Smooth muscle cell (in vitro differentiated cells): ENCODE data around the gene MFAP5. TPM values are rescaled to one million over a fixed set of nuclear protein-coding genes. Genes with fewer than 3 reads are reported as not detected.

ENCODE experiments used
- DNase-seq: peaks from one replicate; lab custom pipeline; 2025; ENCODE audit not compliant: unreplicated experiment; lab: John Stamatoyannopoulos, UW
- H2AFZ ChIP-seq: fragments of 200-600 bp; sonication (generic); 2 replicates; pipeline ENCODE4 v1.6.0; 2016; ENCODE audit warnings: antibody characterized with exemption, low read depth, mild to moderate bottlenecking
- H3F3A ChIP-seq: fragments of 200-600 bp; sonication (generic); 2 replicates; pipeline ENCODE4 v1.6.0; 2017; ENCODE audit warnings: antibody characterized with exemption, low read depth
- H3K27ac ChIP-seq: fragments of 200-600 bp; sonication (generic); 2 replicates; pipeline ENCODE4 v1.5.1; 2016; ENCODE audit warnings: low read depth, mild to moderate bottlenecking
- H3K27me3 ChIP-seq: fragments of 200-600 bp; sonication (generic); 2 replicates; pipeline ENCODE4 v1.6.1; 2016; ENCODE audit warnings: low read depth, mild to moderate bottlenecking
- H3K36me3 ChIP-seq: fragments of 200-600 bp; sonication (generic); 2 replicates; pipeline ENCODE4 v1.5.1; 2016; ENCODE audit warnings: low read depth
- H3K4me1 ChIP-seq: fragments of 200-600 bp; sonication (generic); 2 replicates; pipeline ENCODE4 v1.5.1; 2016; ENCODE audit warnings: low read depth
- H3K4me2 ChIP-seq: fragments of 200-600 bp; sonication (generic); 2 replicates; pipeline ENCODE4 v1.6.0; 2016; ENCODE audit warnings: mild to moderate bottlenecking
- H3K4me3 ChIP-seq: fragments of 200-600 bp; sonication (generic); 2 replicates; pipeline ENCODE4 v1.5.1; 2016; ENCODE audit warnings: mild to moderate bottlenecking
- H3K79me2 ChIP-seq: fragments of 200-600 bp; sonication (generic); 2 replicates; pipeline ENCODE4 v1.6.0; 2016; ENCODE audit warnings: low read depth, mild to moderate bottlenecking
- H3K9ac ChIP-seq: fragments of 200-600 bp; sonication (generic); 2 replicates; pipeline ENCODE4 v1.6.0; 2016; ENCODE audit warnings: low read depth
- H3K9me3 ChIP-seq: fragments of 200-600 bp; sonication (generic); replicated peaks from 2 replicates; pipeline ENCODE4 v1.5.1; 2016; ENCODE audit warnings: low read depth
- H4K20me1 ChIP-seq: fragments of 200-600 bp; sonication (generic); 2 replicates; pipeline ENCODE4 v1.6.0; 2016; ENCODE audit warnings: low read depth
- WGBS: methylation state at CpG from one replicate; pipeline ENCODE4 v1.1.7; 2016; ENCODE audit warnings: low lambda C conversion rate; 5-methylcytosine and 5-hydroxymethylcytosine counted together
- polyA plus RNA-seq: library from polyadenylated mRNA; unstranded; fragments of >200 nt; fragmentation: Nextera tagmentation; extraction: Ambion mirVana; gene quantifications from 2 replicates; pipeline ENCODE4 v1.2.1, GENCODE V29; 2016
- total RNA-seq: library from RNA; depleted of rRNA; stranded (reverse); fragments of >200 nt; gene quantifications from 2 replicates; pipeline ENCODE4 v1.2.3, GENCODE V29; 2014
- TF ChIP-seq, protein P1 (sequence below): fragments of 200-600 bp; sonication (generic); IDR thresholded peaks from 2 replicates; pipeline ENCODE4 v1.5.1; 2017; ENCODE audit warnings: borderline replicate concordance, mild to moderate bottlenecking, antibody characterized with exemption; ENCODE audit not compliant: insufficient read depth, poor library complexity, severe bottlenecking

MFAP5 gene
- total and polyA plus RNA-seq, 2 experiments from 2014 or later = 33.5 to 120 TPM

DNA sequence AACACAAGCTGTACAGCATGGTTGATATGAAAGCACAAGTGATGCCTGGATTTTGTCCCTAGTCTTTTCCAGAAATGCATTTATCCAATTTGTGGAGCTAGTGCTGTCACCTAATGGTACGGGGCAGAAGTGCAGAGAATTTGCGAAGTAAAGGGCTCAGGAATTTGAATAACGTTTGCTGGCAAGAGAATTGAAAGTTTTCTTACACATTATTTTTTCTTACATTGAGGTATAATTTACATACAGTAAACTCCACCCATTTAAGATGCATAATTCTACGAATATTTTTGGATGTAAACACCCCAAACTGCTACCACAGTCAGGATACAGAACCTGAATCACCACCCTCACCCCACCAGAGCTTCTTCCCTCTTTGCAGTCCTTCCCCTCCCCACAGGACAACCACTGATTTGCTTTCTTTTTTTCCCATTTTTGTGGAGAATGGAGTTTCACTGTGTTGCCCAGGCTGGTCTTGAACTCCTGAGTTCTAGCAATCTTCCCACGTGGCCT is 53.5 kb downstream of the MFAP5 start:
- Histone ChIP-seq H4K20me1 (no peaks in the 10 kb centered on the region), H3K9me3 (no peaks in the 10 kb centered on the region), H3K36me3 (no peaks in the 10 kb centered on the region), H3K9ac (no peak overlapping the region), H3K27ac (no peak overlapping the region), H3K79me2 (no peaks in the 10 kb centered on the region), H2AFZ (no peak overlapping the region), H3F3A (no peaks in the 10 kb centered on the region), H3K27me3 (no peaks in the 10 kb centered on the region), H3K4me3 (no peak overlapping the region), H3K4me2 (no peak overlapping the region), H3K4me1 (no peaks in the 10 kb centered on the region)
- no peak for DNase-seq
- TF ChIP-seq, protein P1, sequence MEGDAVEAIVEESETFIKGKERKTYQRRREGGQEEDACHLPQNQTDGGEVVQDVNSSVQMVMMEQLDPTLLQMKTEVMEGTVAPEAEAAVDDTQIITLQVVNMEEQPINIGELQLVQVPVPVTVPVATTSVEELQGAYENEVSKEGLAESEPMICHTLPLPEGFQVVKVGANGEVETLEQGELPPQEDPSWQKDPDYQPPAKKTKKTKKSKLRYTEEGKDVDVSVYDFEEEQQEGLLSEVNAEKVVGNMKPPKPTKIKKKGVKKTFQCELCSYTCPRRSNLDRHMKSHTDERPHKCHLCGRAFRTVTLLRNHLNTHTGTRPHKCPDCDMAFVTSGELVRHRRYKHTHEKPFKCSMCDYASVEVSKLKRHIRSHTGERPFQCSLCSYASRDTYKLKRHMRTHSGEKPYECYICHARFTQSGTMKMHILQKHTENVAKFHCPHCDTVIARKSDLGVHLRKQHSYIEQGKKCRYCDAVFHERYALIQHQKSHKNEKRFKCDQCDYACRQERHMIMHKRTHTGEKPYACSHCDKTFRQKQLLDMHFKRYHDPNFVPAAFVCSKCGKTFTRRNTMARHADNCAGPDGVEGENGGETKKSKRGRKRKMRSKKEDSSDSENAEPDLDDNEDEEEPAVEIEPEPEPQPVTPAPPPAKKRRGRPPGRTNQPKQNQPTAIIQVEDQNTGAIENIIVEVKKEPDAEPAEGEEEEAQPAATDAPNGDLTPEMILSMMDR = peak; percentile 60
- 18% methylated on average over 5 of the region's 5 CpGs for WGBS

DNA sequence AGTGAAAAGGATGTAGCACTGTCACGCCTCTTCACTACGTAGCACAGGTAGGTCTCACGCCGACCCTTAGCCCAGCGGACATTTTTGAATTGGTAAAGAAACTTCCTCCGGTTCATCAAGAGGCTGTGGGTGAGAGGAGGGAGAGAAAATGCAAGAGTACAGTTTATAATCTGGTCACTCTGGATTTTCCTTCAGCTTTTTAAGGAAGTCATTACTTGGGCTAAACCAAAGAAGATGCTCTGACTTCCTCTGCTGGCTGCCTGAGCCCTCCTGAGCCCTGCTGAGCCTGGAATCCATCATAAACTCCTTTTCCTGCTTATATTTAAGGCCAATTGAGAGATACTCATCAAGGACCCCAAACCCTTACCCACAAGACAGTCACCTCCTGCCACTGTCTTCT is 55.7 kb downstream of the MFAP5 start:
- Histone ChIP-seq H3K9me3 (no peaks in the 10 kb centered on the region), H3K4me2 (no peak overlapping the region), H3K79me2 (no peaks in the 10 kb centered on the region), H3K4me1 (no peaks in the 10 kb centered on the region), H3F3A (no peaks in the 10 kb centered on the region), H3K9ac (no peak overlapping the region), H2AFZ (no peak overlapping the region), H4K20me1 (no peaks in the 10 kb centered on the region), H3K36me3 (no peaks in the 10 kb centered on the region), H3K27me3 (no peaks in the 10 kb centered on the region), H3K27ac (no peak overlapping the region), H3K4me3 (no peak overlapping the region)
- TF ChIP-seq, protein P1 = no peak
- 93% methylated on average over 6 of the region's 6 CpGs for WGBS
- no peak for DNase-seq

DNA sequence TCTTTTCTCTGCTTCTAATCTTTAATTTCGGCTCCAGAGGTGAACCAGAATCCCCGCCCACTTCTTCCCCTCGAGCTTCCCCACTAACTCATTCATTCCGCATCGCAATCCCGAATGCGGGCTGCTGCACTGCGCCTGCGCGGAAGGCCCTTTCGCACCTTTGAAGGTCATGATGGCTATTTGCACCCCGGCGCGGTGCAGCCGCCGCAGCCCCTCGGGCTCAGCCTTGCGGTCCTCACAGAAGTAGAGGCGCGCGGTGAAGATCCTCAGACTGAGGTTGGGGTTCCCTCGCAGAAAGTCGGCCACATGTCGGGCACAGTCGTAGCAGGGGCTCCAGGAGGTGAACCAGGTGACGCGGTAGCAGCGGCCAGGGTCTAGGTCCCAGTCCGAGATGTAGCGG is 57.6 kb downstream of the MFAP5 start:
- DNase-seq = no peak
- Histone ChIP-seq H3F3A (no peaks in the 10 kb centered on the region), H3K9ac (no peak overlapping the region), H2AFZ (no peak overlapping the region), H3K4me3 (no peak overlapping the region), H3K36me3 (no peaks in the 10 kb centered on the region), H3K9me3 (no peaks in the 10 kb centered on the region), H3K4me1 (no peaks in the 10 kb centered on the region), H3K79me2 (no peaks in the 10 kb centered on the region), H3K4me2 (no peak overlapping the region), H4K20me1 (no peaks in the 10 kb centered on the region), H3K27me3 (no peaks in the 10 kb centered on the region), H3K27ac (no peak overlapping the region)
- TF ChIP-seq, protein P1 = no peak
- 96% methylated on average over 30 of the region's 30 CpGs for WGBS

DNA sequence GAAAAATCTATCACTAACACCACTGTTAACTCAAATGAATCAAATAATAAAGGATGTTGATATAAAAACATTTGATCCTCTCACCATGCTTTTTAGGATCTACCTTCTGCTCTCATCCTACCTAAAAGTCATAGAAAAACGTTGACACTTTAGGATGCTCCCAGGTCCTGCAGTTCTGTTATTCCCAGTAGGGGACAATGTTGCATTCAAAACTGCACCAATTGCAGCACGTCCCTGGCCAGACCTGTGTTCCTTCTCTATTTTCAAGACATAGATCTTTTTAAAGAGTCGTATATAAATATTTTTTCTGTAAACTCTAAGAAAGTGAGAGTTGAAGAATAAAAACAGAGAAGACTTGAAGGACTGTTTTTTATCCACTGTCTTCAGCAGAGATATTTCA is 58.8 kb downstream of the MFAP5 start:
- 41% methylated on average over 3 of the region's 3 CpGs for WGBS
- H3K4me3 ChIP-seq = no peak overlapping the region
- no peaks in the 10 kb centered on the region for H3K9me3 ChIP-seq
- H3K4me1 ChIP-seq = no peaks in the 10 kb centered on the region
- no peak for DNase-seq
- no peaks in the 10 kb centered on the region for H3F3A ChIP-seq
- no peak overlapping the region for H2AFZ ChIP-seq
- H3K27ac ChIP-seq = no peak overlapping the region
- no peaks in the 10 kb centered on the region for H4K20me1 ChIP-seq
- no peaks in the 10 kb centered on the region for H3K79me2 ChIP-seq
- no peaks in the 10 kb centered on the region for H3K36me3 ChIP-seq
- no peak overlapping the region for H3K9ac ChIP-seq
- TF ChIP-seq, protein P1 = peak; percentile 19
- no peaks in the 10 kb centered on the region for H3K27me3 ChIP-seq
- no peak overlapping the region for H3K4me2 ChIP-seq
